GM23338 (cell line): ENCODE results near the gene MRPS16. TPM values are rescaled to one million over a fixed set of nuclear protein-coding genes. Genes with fewer than 3 reads are reported as not detected.

Experiments
- ATAC-seq: fragments of 200-7000 bp; cut with Tn5 transposase; 3 replicates; pipeline ENCODE4 v1.9.1; 2020
- DNase-seq: peaks from one replicate; pipeline ENCODE4 v3.0.0-alpha.2; 2015; ENCODE audit warnings: low spot score
- H2AFZ ChIP-seq: fragments of 200-600 bp; sonication (generic); 2 replicates; pipeline ENCODE4 v1.8.0; 2016; ENCODE audit warnings: antibody characterized with exemption, mild to moderate bottlenecking, moderate library complexity
- H3F3A ChIP-seq: fragments of 200-600 bp; sonication (generic); replicated peaks from 2 replicates; pipeline ENCODE4 v1.8.0; 2017; ENCODE audit warnings: antibody characterized with exemption, mixed run types, low read depth
- H3K27ac ChIP-seq: fragments of 200-600 bp; sonication (generic); 2 replicates; pipeline ENCODE4 v1.6.1; 2016; ENCODE audit warnings: low read depth
- H3K27me3 ChIP-seq: fragments of 200-600 bp; sonication (generic); 2 replicates; pipeline ENCODE4 v1.8.0; 2016; ENCODE audit warnings: mild to moderate bottlenecking, mixed run types, moderate library complexity; ENCODE audit not compliant: insufficient read depth
- H3K36me3 ChIP-seq: fragments of 200-600 bp; sonication (generic); 2 replicates; pipeline ENCODE4 v1.8.0; 2016; ENCODE audit warnings: mild to moderate bottlenecking; ENCODE audit not compliant: insufficient read depth
- H3K4me1 ChIP-seq: fragments of 200-600 bp; sonication (generic); 2 replicates; pipeline ENCODE4 v1.8.0; 2016; ENCODE audit warnings: mild to moderate bottlenecking, moderate library complexity; ENCODE audit not compliant: insufficient read depth
- H3K4me2 ChIP-seq: fragments of 200-600 bp; sonication (generic); 2 replicates; pipeline ENCODE4 v1.7.1; 2017; ENCODE audit warnings: mixed run types
- H3K4me3 ChIP-seq: fragments of 200-600 bp; sonication (generic); 2 replicates; pipeline ENCODE4 v1.6.1; 2016; ENCODE audit warnings: mixed run types
- H3K79me2 ChIP-seq: fragments of 200-600 bp; sonication (generic); replicated peaks from 2 replicates; pipeline ENCODE4 v1.8.0; 2017; ENCODE audit warnings: mild to moderate bottlenecking; ENCODE audit not compliant: insufficient read depth
- H3K9me2 ChIP-seq: fragments of 200-600 bp; sonication (generic); 2 replicates; pipeline ENCODE4 v1.8.0; 2017; ENCODE audit not compliant: insufficient read depth
- H4K20me1 ChIP-seq: fragments of 200-600 bp; sonication (generic); replicated peaks from 2 replicates; pipeline ENCODE4 v1.8.0; 2017; ENCODE audit warnings: mild to moderate bottlenecking; ENCODE audit not compliant: insufficient read depth
- H3K27ac Mint-ChIP-seq: 2 replicates; pipeline ENCODE4 v1.8.0; 2020; ENCODE audit warnings: inconsistent platforms, mild to moderate bottlenecking, moderate library complexity, mixed read lengths
- H3K27me3 Mint-ChIP-seq: 3 replicates; pipeline ENCODE4 v1.8.0; 2022; ENCODE audit warnings: low read depth, mild to moderate bottlenecking, moderate library complexity, mixed read lengths, inconsistent platforms; ENCODE audit not compliant: insufficient read depth, poor library complexity
- H3K36me3 Mint-ChIP-seq: 3 replicates; pipeline ENCODE4 v1.8.0; 2021; ENCODE audit warnings: low read depth, mild to moderate bottlenecking, inconsistent platforms, moderate library complexity, mixed read lengths
- H3K4me1 Mint-ChIP-seq: 3 replicates; pipeline ENCODE4 v1.8.0; 2020; ENCODE audit warnings: mild to moderate bottlenecking, inconsistent platforms, mixed read lengths
- H3K4me3 Mint-ChIP-seq: 3 replicates; pipeline ENCODE4 v1.8.0; 2021; ENCODE audit warnings: moderate library complexity, mild to moderate bottlenecking, inconsistent platforms, mixed read lengths
- H3K9me3 Mint-ChIP-seq: 3 replicates; pipeline ENCODE4 v1.8.0; 2020; ENCODE audit warnings: moderate library complexity, mild to moderate bottlenecking, inconsistent platforms, mixed read lengths
- CREB1 ChIP-seq: fragments of 250-450 bp; sonication (Bioruptor Pico); IDR thresholded peaks from 2 replicates; pipeline ENCODE4 v1.5.0; 2020; ENCODE audit warnings: low read depth, mild to moderate bottlenecking, moderate library complexity
- CTCF ChIP-seq, 2 experiments: fragments of 200-600 bp in 1 of 2; sonication (generic) in 1 of 2; conservative IDR thresholded peaks; 2 replicates each; pipeline versions ENCODE4 v1.5.1 to v1.6.1; 2016 to 2017; ENCODE audit warnings: antibody characterized with exemption in 2 of 2, low read depth in 2 of 2, mild to moderate bottlenecking in 2 of 2, moderate library complexity in 1 of 2
- ETS1 ChIP-seq: IDR thresholded peaks from 2 replicates; pipeline ENCODE4 v1.6.1; 2016; ENCODE audit warnings: antibody characterized with exemption
- EZH2 ChIP-seq: fragments of 200-600 bp; sonication (generic); IDR thresholded peaks from one replicate; pipeline ENCODE4 v1.8.0; 2017; ENCODE audit warnings: antibody characterized with exemption, mild to moderate bottlenecking, low read depth; ENCODE audit not compliant: unreplicated experiment
- EZH2phosphoT487 ChIP-seq: fragments of 200-600 bp; sonication (generic); IDR thresholded peaks from one replicate; pipeline ENCODE4 v1.8.1; 2018; ENCODE audit warnings: antibody characterized with exemption; ENCODE audit not compliant: unreplicated experiment
- JUNB ChIP-seq: IDR thresholded peaks from one replicate; pipeline ENCODE4 v1.6.1; 2016; ENCODE audit warnings: antibody characterized with exemption; ENCODE audit not compliant: unreplicated experiment
- NANOG ChIP-seq: IDR thresholded peaks from 2 replicates; pipeline ENCODE4 v1.6.1; 2016; ENCODE audit warnings: antibody characterized with exemption, borderline replicate concordance
- POLR2AphosphoS5 ChIP-seq: IDR thresholded peaks from 2 replicates; pipeline ENCODE4 v1.6.1; 2016; ENCODE audit warnings: antibody characterized with exemption, low read depth
- REST ChIP-seq: IDR thresholded peaks from one replicate; pipeline ENCODE4 v1.6.1; 2018; ENCODE audit warnings: antibody characterized with exemption; ENCODE audit not compliant: unreplicated experiment
- STAT1 ChIP-seq: IDR thresholded peaks from one replicate; pipeline ENCODE4 v1.6.1; 2016; ENCODE audit warnings: antibody characterized with exemption; ENCODE audit not compliant: unreplicated experiment
- ZNF114 ChIP-seq: fragments of 250-450 bp; sonication (Bioruptor Pico); IDR thresholded peaks from 2 replicates; pipeline ENCODE4 v1.5.0; 2020; ENCODE audit warnings: mild to moderate bottlenecking, moderate library complexity
- ZNF331 ChIP-seq: fragments of 250-450 bp; sonication (Bioruptor Pico); IDR thresholded peaks from 2 replicates; pipeline ENCODE4 v1.5.0; 2020; ENCODE audit warnings: low read depth, mild to moderate bottlenecking, moderate library complexity
- ZNF462 ChIP-seq: fragments of 250-450 bp; sonication (Bioruptor Pico); IDR thresholded peaks from 2 replicates; pipeline ENCODE4 v1.5.0; 2020; ENCODE audit warnings: mild to moderate bottlenecking, moderate library complexity
- polyA plus RNA-seq: library from polyadenylated mRNA; unstranded; fragments of >200 nt; fragmentation: Nextera tagmentation; extraction: Ambion mirVana; gene quantifications from 2 replicates; pipeline ENCODE4 v1.2.1, GENCODE V29; 2016
- total RNA-seq: library from RNA; depleted of rRNA; stranded (reverse); fragments of >200 nt; shearing (Covaris generic); gene quantifications from 2 replicates; pipeline ENCODE4 v1.2.3, GENCODE V29; 2014

The MRPS16 gene
- total and polyA plus RNA-seq, 2 experiments from 2014 or later, result 83.2 to 173 TPM

GRCh38 chr10:73261362-73261995 lies 9.0 kb upstream of the MRPS16 start:
- no peaks in the 10 kb centered on the region for H3K4me1 Mint-ChIP-seq
- H3K9me2 ChIP-seq, result no peaks in the 10 kb centered on the region
- DNase-seq, result no peak
- no peaks in the 10 kb centered on the region for H4K20me1 ChIP-seq
- H3K9me3 Mint-ChIP-seq, result peaks cover 14% of the 10 kb centered on the region
- H3K4me3 ChIP-seq, result no peak overlapping the region
- peaks cover 4% of the 10 kb centered on the region; the same call in 1 of the 3 replicates for H3K36me3 Mint-ChIP-seq
- H3K27ac Mint-ChIP-seq, result no peak overlapping the region
- H3K4me2 ChIP-seq, result no peak overlapping the region
- no peaks in the 10 kb centered on the region for H3K79me2 ChIP-seq
- H3K4me1 ChIP-seq, result no peaks in the 10 kb centered on the region
- no peaks in the 10 kb centered on the region for H3K27me3 ChIP-seq
- no peak for ATAC-seq
- H3K27me3 Mint-ChIP-seq, result peaks cover 4% of the 10 kb centered on the region
- no peak overlapping the region for H2AFZ ChIP-seq
- TF ChIP-seq REST, result no peak
- TF ChIP-seq NANOG, result no peak
- TF ChIP-seq STAT1, result no peak
- TF ChIP-seq EZH2phosphoT487, result no peak
- TF ChIP-seq EZH2, result no peak
- TF ChIP-seq ZNF114 (CRISPR knock-in tag), result no peak
- no peak for TF ChIP-seq ETS1
- TF ChIP-seq CTCF (conservative IDR thresholded peaks at IDR 0.05; ENCODE audit: low read depth in 2 of 2), result no peak
- TF ChIP-seq POLR2AphosphoS5, result no peak
- no peak for TF ChIP-seq JUNB
- TF ChIP-seq CREB1 (CRISPR knock-in tag), result no peak
- no peak for TF ChIP-seq ZNF462 (CRISPR knock-in tag)
- no peak for TF ChIP-seq ZNF331 (CRISPR knock-in tag)
- H3K27ac ChIP-seq, result no peak overlapping the region
- no peak overlapping the region for H3K4me3 Mint-ChIP-seq
- no peaks in the 10 kb centered on the region; the same call in 1 of the 2 replicates for H3K36me3 ChIP-seq
- no peaks in the 10 kb centered on the region for H3F3A ChIP-seq
